ENCODE measurements around the gene PRAMEF20. TPM values are rescaled to one million over a fixed set of nuclear protein-coding genes. Genes with fewer than 3 reads are reported as not detected.
"Not testable (repeated sequence)": the region's sequence is repeated elsewhere in the genome, so short reads cannot be mapped to it uniquely, and the experiment has no call there.

The PRAMEF20 gene
- not detected for polyA plus RNA-seq (ENCODE audit: insufficient read length in 4 of 4)

GRCh38 chr1:13410150-13410549 is at the start of gene PRAMEF20:
Gene PRAMEF20, plus strand, starts transcription at chr1:13410450. Its CDS starts 5,905 bp downstream, at chr1:13416355.
- not testable (repeated sequence) for DNase-seq (ENCODE audit: low read depth in 4 of 4, low spot score in 2 of 4)

GRCh38 chr1:13362364-13362763 is 47.9 kb upstream of the PRAMEF20 start:
- DNase-seq (ENCODE audit: low read depth in 4 of 4, low spot score in 2 of 4), result not testable (repeated sequence)

- not testable (repeated sequence) for DNase-seq (ENCODE audit: low read depth in 4 of 4, low spot score in 2 of 4)
These were observed 45.3 kb upstream of the PRAMEF20 start for GRCh38 chr1:13364928-13365327.

- not testable (repeated sequence) for DNase-seq (ENCODE audit: low read depth in 4 of 4, low spot score in 2 of 4)
These were observed 43.7 kb upstream of the PRAMEF20 start for GRCh38 chr1:13366536-13366935.

- not testable (repeated sequence) for DNase-seq (ENCODE audit: low read depth in 4 of 4, low spot score in 2 of 4)
These were observed 41.7 kb upstream of the PRAMEF20 start for GRCh38 chr1:13368544-13368943.

GRCh38 chr1:13378983-13379382 is 31.3 kb upstream of the PRAMEF20 start:
- DNase-seq (ENCODE audit: low read depth in 4 of 4, low spot score in 2 of 4), result not testable (repeated sequence)

GRCh38 chr1:13380380-13380779 is 29.9 kb upstream of the PRAMEF20 start:
- DNase-seq (ENCODE audit: low read depth in 4 of 4, low spot score in 2 of 4), result not testable (repeated sequence)

- not testable (repeated sequence) for DNase-seq (ENCODE audit: low read depth in 4 of 4, low spot score in 2 of 4)
These were observed 20.9 kb upstream of the PRAMEF20 start, which contains the start of gene PRAMEF17 for GRCh38 chr1:13389332-13389731. Gene PRAMEF17, plus strand, starts transcription at chr1:13389632. Its CDS starts 26 bp downstream, at chr1:13389658.

GRCh38 chr1:13393004-13393403 is 17.2 kb upstream of the PRAMEF20 start:
- not testable (repeated sequence) for DNase-seq (ENCODE audit: low read depth in 4 of 4, low spot score in 2 of 4)

- DNase-seq (ENCODE audit: low read depth in 4 of 4, low spot score in 2 of 4), result not testable (repeated sequence)
These were observed 15.5 kb upstream of the PRAMEF20 start for GRCh38 chr1:13394761-13395160.

GRCh38 chr1:13395311-13395710 is 14.9 kb upstream of the PRAMEF20 start:
- DNase-seq (ENCODE audit: low read depth in 4 of 4, low spot score in 2 of 4), result not testable (repeated sequence)

- DNase-seq (ENCODE audit: low read depth in 4 of 4, low spot score in 2 of 4), result no peak
These were observed 2.4 kb upstream of the PRAMEF20 start for GRCh38 chr1:13407811-13408210.

- DNase-seq (ENCODE audit: low read depth in 4 of 4, low spot score in 2 of 4), result no peak
These were observed 20.2 kb downstream of the PRAMEF20 start for GRCh38 chr1:13430495-13430894.

- DNase-seq (ENCODE audit: low read depth in 4 of 4, low spot score in 2 of 4), result no peak
These were observed 22.0 kb downstream of the PRAMEF20 start for GRCh38 chr1:13432251-13432650.

- DNase-seq (ENCODE audit: low read depth in 4 of 4, low spot score in 2 of 4), result not testable (repeated sequence)
These were observed 23.6 kb downstream of the PRAMEF20 start for GRCh38 chr1:13433694-13434358.

GRCh38 chr1:13435458-13435857 is 25.2 kb downstream of the PRAMEF20 start:
- no peak for DNase-seq (ENCODE audit: low read depth in 4 of 4, low spot score in 2 of 4)

GRCh38 chr1:13439104-13439783 is 29.0 kb downstream of the PRAMEF20 start:
- DNase-seq (ENCODE audit: low read depth in 4 of 4, low spot score in 2 of 4), result not testable (repeated sequence)

- no peak for DNase-seq (ENCODE audit: low read depth in 4 of 4, low spot score in 2 of 4)
These were observed 33.2 kb downstream of the PRAMEF20 start for GRCh38 chr1:13443335-13443979.

GRCh38 chr1:13450204-13450603 is 40.0 kb downstream of the PRAMEF20 start:
- DNase-seq (ENCODE audit: low read depth in 4 of 4, low spot score in 2 of 4), result no peak

- no peak for DNase-seq (ENCODE audit: low read depth in 4 of 4, low spot score in 2 of 4)
These were observed 41.2 kb downstream of the PRAMEF20 start for GRCh38 chr1:13451399-13451965.

Data from left renal cortex interstitium (tissue), 4 donors.